ENCODE data around the gene POLE2.
A peak's percentile ranks its signal among the peaks of the same experiment; 100 is the strongest.

- TF ChIP-seq CTCF (conservative IDR thresholded peaks at IDR 0.05), result 0 out of 2 replicates have a peak, but pooled peaks have one; percentile 7
- no peak for TF ChIP-seq EZH2 (IDR thresholded peaks at IDR 0.05; ENCODE audit: low read depth)
Measured at GRCh38 chr14:49634547-49635334, 53.3 kb downstream of the POLE2 start, which contains the start of gene DNAAF2.
